ENCODE results near the gene MRTFB.

DNA sequence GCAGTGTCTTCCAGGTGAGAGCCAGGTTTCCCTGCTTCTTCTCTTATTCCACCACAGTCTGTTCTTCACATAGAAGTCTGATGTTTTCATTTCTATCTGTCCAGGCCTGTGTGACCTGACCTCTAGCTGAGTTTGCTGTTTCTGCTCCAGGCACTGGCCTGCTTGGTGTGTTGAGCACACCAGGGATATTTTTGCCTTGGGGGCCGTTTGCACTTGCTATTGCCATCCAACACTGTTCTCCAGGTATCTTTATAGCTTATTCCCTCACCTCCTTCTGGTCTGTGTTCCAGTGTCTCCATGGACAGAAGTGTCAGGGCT lies 41.4 kb downstream of the MRTFB start:
- TF ChIP-seq, protein P1, sequence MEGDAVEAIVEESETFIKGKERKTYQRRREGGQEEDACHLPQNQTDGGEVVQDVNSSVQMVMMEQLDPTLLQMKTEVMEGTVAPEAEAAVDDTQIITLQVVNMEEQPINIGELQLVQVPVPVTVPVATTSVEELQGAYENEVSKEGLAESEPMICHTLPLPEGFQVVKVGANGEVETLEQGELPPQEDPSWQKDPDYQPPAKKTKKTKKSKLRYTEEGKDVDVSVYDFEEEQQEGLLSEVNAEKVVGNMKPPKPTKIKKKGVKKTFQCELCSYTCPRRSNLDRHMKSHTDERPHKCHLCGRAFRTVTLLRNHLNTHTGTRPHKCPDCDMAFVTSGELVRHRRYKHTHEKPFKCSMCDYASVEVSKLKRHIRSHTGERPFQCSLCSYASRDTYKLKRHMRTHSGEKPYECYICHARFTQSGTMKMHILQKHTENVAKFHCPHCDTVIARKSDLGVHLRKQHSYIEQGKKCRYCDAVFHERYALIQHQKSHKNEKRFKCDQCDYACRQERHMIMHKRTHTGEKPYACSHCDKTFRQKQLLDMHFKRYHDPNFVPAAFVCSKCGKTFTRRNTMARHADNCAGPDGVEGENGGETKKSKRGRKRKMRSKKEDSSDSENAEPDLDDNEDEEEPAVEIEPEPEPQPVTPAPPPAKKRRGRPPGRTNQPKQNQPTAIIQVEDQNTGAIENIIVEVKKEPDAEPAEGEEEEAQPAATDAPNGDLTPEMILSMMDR (conservative IDR thresholded peaks at IDR 0.05; ENCODE audit: low read depth, low read length): no peak
- TF ChIP-seq EZH2 (IDR thresholded peaks at IDR 0.05; ENCODE audit: low read length, unreplicated experiment): no peak
